Left renal pelvis (tissue), 4 donors: ENCODE results near the gene SUGT1. TPM values are rescaled to one million over a fixed set of nuclear protein-coding genes. Genes with fewer than 3 reads are reported as not detected.

Experiments used
- DNase-seq, 4 donors: peaks; one replicate each; pipeline ENCODE4 v3.0.0-alpha.2; 2013; ENCODE audit warnings: low read depth in 4 of 4, low spot score in 3 of 4
- polyA plus RNA-seq, 4 donors: library from polyadenylated mRNA; unstranded; fragments of 120-200 nt; gene quantifications; one replicate each; pipeline ENCODE4 v1.2.1, GENCODE V29; 2013; ENCODE audit not compliant: insufficient read length in 4 of 4

The SUGT1 gene
- polyA plus RNA-seq, 4 donors = 44.2 to 64.5 (median 53.4) TPM

DNA sequence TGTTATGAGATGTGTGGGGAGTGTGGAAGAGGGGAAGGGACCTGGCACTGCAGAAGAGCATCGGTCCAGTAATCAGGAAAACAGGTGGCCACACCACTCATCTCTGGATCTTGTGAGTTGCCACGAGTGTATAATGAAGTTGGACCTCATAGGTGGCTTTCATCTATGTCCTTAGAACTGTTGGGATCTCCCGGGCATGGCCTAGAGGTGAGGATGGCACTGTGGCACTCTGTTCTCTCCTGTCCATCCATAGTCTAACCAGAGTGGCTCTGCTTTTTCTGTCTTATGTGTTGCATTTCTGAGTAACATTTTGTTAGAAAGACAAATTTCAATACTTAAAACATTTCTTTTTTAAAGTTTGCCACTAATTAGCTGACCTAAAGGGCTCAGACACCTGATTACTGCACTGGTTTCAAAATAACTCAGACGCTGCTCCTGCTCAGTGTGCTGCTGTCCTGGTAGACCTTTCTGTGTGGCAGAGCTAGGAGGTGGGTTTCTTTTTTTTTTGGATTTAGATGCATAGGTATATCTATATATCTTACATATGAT is 81.5 kb downstream of the SUGT1 start:
- no peak for DNase-seq

DNA sequence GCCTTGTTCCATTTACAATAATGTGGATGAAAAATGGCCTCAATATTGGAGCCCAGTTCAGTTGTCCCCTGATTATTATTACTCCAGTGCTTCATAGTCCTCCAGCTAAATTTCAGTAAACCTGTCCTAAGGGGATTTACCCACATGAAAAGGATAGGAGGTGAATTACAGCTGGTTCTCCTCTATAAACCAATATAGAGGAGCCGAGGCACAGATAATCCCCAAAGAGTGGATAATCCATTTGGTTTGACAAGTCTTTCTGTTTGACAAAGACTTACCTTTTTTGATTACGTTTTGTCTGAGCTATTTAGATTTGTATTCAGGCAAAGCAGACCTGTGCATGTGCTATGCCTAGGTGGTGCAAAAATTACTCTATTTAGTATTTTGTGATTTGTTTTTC is 84.3 kb downstream of the SUGT1 start:
- DNase-seq = no peak

DNA sequence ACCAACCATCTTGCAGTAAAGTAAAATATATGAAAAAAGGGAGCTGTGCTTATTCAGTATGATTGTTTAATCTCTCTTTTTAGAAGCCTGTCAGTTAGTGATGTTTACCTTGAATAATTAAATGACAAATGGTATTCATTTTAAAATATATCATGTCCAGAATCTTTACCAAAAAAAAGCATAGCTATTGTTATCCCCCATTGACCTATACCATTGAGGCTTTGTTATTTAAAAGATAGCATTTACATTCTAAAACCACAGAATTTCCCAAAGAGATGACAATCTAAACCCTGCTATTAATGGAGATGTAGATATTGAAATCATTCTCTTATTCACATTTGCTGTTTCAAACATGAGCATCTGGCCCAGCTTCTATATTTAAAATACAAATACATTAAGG is 84.8 kb downstream of the SUGT1 start:
- DNase-seq = no peak

DNA sequence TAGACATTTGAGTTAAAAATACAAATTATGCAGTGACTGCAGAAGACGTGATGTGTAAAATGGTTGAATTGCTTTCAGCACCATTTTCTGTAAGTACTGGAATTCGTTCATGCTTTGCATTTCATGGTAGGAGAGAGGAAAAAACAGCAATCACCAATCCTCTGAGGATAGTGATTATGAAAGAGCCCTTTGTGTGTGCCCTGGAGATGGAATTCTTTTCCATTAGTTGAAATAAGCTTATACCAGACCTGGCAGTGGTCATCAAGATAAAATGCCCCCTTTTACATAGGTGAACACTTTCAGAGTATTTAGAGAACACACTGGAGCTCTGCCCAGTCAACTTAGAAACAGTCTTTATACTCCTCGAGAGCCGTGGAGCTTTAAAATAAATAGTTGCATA is 85.3 kb downstream of the SUGT1 start:
- DNase-seq = no peak

GRCh38 chr13:52738719-52739467 is 86.3 kb downstream of the SUGT1 start:
- peak in 2 of 4 donors; percentile 12 to 15 for DNase-seq

GRCh38 chr13:52739468-52740071 is 86.9 kb downstream of the SUGT1 start, which contains the start of gene CNMD:
TSS of gene CNMD (minus strand) at chr13:52739820. CDS start at chr13:52739701, 119 bp downstream.
- DNase-seq = no peak

GRCh38 chr13:52743569-52743968 is 90.9 kb downstream of the SUGT1 start:
- DNase-seq = no peak

- DNase-seq = no peak
Measured at GRCh38 chr13:52743988-52744387, 91.4 kb downstream of the SUGT1 start.

DNA sequence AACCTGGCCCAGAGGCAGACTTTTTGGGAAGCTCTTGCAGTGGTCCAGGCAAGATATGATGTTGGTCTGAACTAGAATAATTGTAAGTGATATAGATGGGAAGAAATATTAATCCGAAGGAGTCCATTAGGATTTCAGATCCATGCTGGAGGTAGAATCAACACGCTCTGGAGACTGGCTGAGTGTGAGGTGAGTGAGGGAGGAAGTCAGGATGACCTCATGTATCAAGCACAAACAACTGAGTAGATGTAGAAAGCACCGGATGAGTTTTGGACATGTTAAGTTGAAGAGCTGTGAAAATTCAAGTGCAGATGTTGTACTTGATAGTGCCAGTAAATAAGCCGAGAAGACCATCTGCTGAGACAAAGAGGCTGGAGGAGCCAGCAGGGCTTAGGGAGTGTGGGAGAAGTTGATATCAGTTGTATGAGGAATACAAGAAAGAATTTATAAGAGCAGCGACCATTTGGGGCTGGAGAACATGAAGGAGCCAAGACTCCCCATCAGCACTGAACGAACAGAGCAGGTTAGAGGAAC is 92.3 kb downstream of the SUGT1 start:
- DNase-seq = no peak

- no peak for DNase-seq
Measured at GRCh38 chr13:52746141-52746540, 93.5 kb downstream of the SUGT1 start.

DNA sequence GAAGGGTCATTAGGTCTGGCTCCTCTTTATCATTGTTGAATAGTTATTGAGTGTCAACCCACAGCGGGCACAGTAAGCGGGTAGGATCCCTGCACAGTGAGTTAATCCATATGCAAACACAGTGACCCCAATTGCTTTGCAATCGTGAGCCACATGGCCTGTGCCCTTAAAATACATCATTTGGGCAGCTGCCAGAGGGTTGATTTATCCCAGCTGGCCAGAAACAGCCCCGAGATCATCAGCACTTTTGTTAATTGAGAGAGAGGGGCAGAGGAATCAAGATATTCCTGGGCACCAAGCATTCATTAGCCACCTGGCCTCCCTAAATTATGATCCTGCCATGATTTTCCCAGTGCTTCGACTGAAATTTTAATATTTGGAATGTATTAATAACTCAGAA is 96.8 kb downstream of the SUGT1 start:
- no peak for DNase-seq

Other genes with a start within 250 kb of the SUGT1 start
- 1 to 10 TPM; 6.7 to 8.5 (median 7.7) TPM for gene THSD1, start 246.7 kb upstream of the SUGT1 start, polyA plus RNA-seq
- 10 to 100 TPM; 42.0 to 63.5 (median 55.4) TPM for gene VPS36, start 202.2 kb upstream of the SUGT1 start, polyA plus RNA-seq
- 10 to 100 TPM; 51.6 to 74.5 (median 55.4) TPM for gene CKAP2, start 197.4 kb upstream of the SUGT1 start, polyA plus RNA-seq
- gene HNRNPA1L2, start 10.4 kb upstream of the SUGT1 start, polyA plus RNA-seq = 10 to 100 TPM; 18.4 to 25.0 (median 22.8) TPM
- 1 to 10 TPM in 1 of 4 donors, under 1 TPM in 3; 0.18 to 1.0 (median 0.85) TPM for gene CNMD, start 87.0 kb downstream of the SUGT1 start, polyA plus RNA-seq
- gene PCDH8, start 195.8 kb downstream of the SUGT1 start, polyA plus RNA-seq = under 1 TPM in 2 of 4 donors, not detected in 2; 0.10 to 0.23 TPM